ENCODE results near the gene NTRK3.

Gene NTRK3

DNA sequence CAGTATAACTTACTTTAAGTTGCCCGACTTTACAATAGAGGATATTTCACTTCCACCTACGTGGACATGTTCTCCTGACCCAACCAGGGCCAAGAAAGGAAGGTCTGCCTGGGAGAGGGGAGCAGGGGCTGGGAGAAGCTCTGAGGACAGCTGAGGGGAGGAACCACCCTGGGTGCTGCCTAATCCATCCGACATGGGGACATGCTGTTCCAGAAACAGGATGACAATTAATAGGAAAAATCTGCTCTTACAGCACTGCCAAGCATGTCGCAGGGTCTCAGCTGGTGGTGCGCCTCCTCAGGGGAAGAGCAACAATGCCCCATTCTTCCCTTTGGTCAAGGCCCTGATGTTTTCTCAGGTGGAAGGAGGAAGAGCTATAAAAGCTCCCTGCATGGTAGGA is 132.3 kb downstream of the NTRK3 start:
- TF ChIP-seq, protein P1, sequence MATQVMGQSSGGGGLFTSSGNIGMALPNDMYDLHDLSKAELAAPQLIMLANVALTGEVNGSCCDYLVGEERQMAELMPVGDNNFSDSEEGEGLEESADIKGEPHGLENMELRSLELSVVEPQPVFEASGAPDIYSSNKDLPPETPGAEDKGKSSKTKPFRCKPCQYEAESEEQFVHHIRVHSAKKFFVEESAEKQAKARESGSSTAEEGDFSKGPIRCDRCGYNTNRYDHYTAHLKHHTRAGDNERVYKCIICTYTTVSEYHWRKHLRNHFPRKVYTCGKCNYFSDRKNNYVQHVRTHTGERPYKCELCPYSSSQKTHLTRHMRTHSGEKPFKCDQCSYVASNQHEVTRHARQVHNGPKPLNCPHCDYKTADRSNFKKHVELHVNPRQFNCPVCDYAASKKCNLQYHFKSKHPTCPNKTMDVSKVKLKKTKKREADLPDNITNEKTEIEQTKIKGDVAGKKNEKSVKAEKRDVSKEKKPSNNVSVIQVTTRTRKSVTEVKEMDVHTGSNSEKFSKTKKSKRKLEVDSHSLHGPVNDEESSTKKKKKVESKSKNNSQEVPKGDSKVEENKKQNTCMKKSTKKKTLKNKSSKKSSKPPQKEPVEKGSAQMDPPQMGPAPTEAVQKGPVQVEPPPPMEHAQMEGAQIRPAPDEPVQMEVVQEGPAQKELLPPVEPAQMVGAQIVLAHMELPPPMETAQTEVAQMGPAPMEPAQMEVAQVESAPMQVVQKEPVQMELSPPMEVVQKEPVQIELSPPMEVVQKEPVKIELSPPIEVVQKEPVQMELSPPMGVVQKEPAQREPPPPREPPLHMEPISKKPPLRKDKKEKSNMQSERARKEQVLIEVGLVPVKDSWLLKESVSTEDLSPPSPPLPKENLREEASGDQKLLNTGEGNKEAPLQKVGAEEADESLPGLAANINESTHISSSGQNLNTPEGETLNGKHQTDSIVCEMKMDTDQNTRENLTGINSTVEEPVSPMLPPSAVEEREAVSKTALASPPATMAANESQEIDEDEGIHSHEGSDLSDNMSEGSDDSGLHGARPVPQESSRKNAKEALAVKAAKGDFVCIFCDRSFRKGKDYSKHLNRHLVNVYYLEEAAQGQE (IDR thresholded peaks at IDR 0.05; ENCODE audit: insufficient replicate concordance, low read depth), result no peak
- no peak for DNase-seq (ENCODE audit: low read depth in 1 of 2, low spot score in 1 of 2)
- Histone ChIP-seq H3K4me3 (replicated peaks; ENCODE audit: insufficient read depth, low read length) (no peak overlapping the region), H3K27ac (replicated peaks) (no peak overlapping the region), H3K27me3 (ENCODE audit: insufficient read depth, poor library complexity, severe bottlenecking) (no peaks in the 10 kb centered on the region)

- TF ChIP-seq GABPA (IDR thresholded peaks at IDR 0.05; ENCODE audit: low read depth), result no peak
- TF ChIP-seq, protein P1 (IDR thresholded peaks at IDR 0.05; ENCODE audit: insufficient replicate concordance, low read depth), result no peak
- TF ChIP-seq SPI1 (IDR thresholded peaks at IDR 0.05; ENCODE audit: borderline replicate concordance, low read depth), result no peak
- TF ChIP-seq, protein P2, sequence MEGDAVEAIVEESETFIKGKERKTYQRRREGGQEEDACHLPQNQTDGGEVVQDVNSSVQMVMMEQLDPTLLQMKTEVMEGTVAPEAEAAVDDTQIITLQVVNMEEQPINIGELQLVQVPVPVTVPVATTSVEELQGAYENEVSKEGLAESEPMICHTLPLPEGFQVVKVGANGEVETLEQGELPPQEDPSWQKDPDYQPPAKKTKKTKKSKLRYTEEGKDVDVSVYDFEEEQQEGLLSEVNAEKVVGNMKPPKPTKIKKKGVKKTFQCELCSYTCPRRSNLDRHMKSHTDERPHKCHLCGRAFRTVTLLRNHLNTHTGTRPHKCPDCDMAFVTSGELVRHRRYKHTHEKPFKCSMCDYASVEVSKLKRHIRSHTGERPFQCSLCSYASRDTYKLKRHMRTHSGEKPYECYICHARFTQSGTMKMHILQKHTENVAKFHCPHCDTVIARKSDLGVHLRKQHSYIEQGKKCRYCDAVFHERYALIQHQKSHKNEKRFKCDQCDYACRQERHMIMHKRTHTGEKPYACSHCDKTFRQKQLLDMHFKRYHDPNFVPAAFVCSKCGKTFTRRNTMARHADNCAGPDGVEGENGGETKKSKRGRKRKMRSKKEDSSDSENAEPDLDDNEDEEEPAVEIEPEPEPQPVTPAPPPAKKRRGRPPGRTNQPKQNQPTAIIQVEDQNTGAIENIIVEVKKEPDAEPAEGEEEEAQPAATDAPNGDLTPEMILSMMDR (IDR thresholded peaks at IDR 0.05; ENCODE audit: insufficient read depth, low read length), result no peak
- no peak for TF ChIP-seq POLR2AphosphoS5 (IDR thresholded peaks at IDR 0.05; ENCODE audit: low read depth)
- DNase-seq (ENCODE audit: low read depth in 1 of 2, low spot score in 1 of 2), result no peak
- Histone ChIP-seq H3K27me3 (ENCODE audit: insufficient read depth, poor library complexity, severe bottlenecking) (no peaks in the 10 kb centered on the region), H3K27ac (replicated peaks) (no peak overlapping the region), H3K4me3 (replicated peaks; ENCODE audit: insufficient read depth, low read length) (no peak overlapping the region)
Measured at GRCh38 chr15:88121968-88122530, 134.5 kb downstream of the NTRK3 start.

DNA sequence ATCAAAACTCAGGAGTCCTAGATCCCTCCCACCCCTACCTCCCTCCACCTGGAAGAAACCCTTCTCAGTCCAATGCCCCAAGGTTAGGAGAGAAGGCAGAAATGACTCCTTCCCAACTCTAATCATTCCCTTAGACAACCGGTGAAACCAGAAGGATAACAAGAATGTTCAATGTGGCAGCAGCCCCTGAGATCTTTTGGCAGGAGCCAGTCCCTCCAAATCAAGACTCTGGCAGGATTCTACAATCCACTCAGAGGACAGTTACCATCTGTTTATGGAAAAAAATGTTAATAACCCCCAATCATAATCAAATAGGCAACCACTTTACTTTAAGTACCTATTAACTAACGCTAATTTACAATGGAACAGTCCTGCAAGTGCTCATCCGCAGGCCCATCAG is 136.5 kb downstream of the NTRK3 start:
- no peak overlapping the region for H3K27ac ChIP-seq (replicated peaks)
- no peaks in the 10 kb centered on the region for H3K27me3 ChIP-seq (ENCODE audit: insufficient read depth, poor library complexity, severe bottlenecking)
- no peak for DNase-seq (ENCODE audit: low read depth in 1 of 2, low spot score in 1 of 2)
- TF ChIP-seq GABPA (IDR thresholded peaks at IDR 0.05; ENCODE audit: low read depth) (no peak), POLR2AphosphoS5 (IDR thresholded peaks at IDR 0.05; ENCODE audit: low read depth) (no peak), SPI1 (IDR thresholded peaks at IDR 0.05; ENCODE audit: borderline replicate concordance, low read depth) (no peak)
- TF ChIP-seq, protein P1 (IDR thresholded peaks at IDR 0.05; ENCODE audit: insufficient replicate concordance, low read depth), result no peak
- TF ChIP-seq, protein P2 (IDR thresholded peaks at IDR 0.05; ENCODE audit: insufficient read depth, low read length), result no peak
- H3K4me3 ChIP-seq (replicated peaks; ENCODE audit: insufficient read depth, low read length), result no peak overlapping the region
